Activated T-cell treated with anti-CD3 and anti-CD28 coated beads, Interleukin-2, amount 50 U/mL, for 72 hours (primary cell): ENCODE measurements around the gene EFL1. TPM values are rescaled to one million over a fixed set of nuclear protein-coding genes. Genes with fewer than 3 reads are reported as not detected.

ENCODE experiments used
- ATAC-seq, 2 donors: fragments of 150-1000 bp; cut with Tn5 transposase; replicated peaks in 1 of 2; 2 replicates each; pipeline ENCODE4 v1.10.0; 2021; ENCODE audit warnings: moderate library complexity in 2 of 2, mild to moderate bottlenecking in 1 of 2
- DNase-seq, 2 donors: peaks; one replicate each; pipeline ENCODE4 v3.0.0; 2021 to 2022; ENCODE audit warnings: mixed read lengths in 1 of 2
- H3K27ac Mint-ChIP-seq: one replicate; pipeline ENCODE4 v1.8.0; 2022; ENCODE audit warnings: mild to moderate bottlenecking, moderate library complexity, mixed read lengths
- H3K27me3 Mint-ChIP-seq: one replicate; pipeline ENCODE4 v1.8.0; 2022; ENCODE audit warnings: low read depth, mixed read lengths
- H3K36me3 Mint-ChIP-seq, 2 donors: one replicate each; pipeline ENCODE4 v1.8.0; 2022; ENCODE audit warnings: mixed read lengths in 2 of 2, mild to moderate bottlenecking in 1 of 2; ENCODE audit not compliant: insufficient read depth in 2 of 2
- H3K4me1 Mint-ChIP-seq: one replicate; pipeline ENCODE4 v1.8.0; 2022; ENCODE audit warnings: low read depth, mixed read lengths
- H3K4me3 Mint-ChIP-seq, 2 donors: one replicate each; pipeline ENCODE4 v1.8.0; 2022; ENCODE audit warnings: mild to moderate bottlenecking in 2 of 2, mixed read lengths in 2 of 2, moderate library complexity in 2 of 2
- H3K9me3 Mint-ChIP-seq, 2 donors: one replicate each; pipeline ENCODE4 v1.8.0; 2022; ENCODE audit warnings: mixed read lengths in 2 of 2
- total RNA-seq, 2 donors: library from RNA; stranded (reverse); gene quantifications; one replicate each; pipeline ENCODE4 v1.2.3, GENCODE V29; 2022

EFL1 gene
- total RNA-seq, 2 donors from 2014 or later, result 26.7 to 26.9 TPM

DNA sequence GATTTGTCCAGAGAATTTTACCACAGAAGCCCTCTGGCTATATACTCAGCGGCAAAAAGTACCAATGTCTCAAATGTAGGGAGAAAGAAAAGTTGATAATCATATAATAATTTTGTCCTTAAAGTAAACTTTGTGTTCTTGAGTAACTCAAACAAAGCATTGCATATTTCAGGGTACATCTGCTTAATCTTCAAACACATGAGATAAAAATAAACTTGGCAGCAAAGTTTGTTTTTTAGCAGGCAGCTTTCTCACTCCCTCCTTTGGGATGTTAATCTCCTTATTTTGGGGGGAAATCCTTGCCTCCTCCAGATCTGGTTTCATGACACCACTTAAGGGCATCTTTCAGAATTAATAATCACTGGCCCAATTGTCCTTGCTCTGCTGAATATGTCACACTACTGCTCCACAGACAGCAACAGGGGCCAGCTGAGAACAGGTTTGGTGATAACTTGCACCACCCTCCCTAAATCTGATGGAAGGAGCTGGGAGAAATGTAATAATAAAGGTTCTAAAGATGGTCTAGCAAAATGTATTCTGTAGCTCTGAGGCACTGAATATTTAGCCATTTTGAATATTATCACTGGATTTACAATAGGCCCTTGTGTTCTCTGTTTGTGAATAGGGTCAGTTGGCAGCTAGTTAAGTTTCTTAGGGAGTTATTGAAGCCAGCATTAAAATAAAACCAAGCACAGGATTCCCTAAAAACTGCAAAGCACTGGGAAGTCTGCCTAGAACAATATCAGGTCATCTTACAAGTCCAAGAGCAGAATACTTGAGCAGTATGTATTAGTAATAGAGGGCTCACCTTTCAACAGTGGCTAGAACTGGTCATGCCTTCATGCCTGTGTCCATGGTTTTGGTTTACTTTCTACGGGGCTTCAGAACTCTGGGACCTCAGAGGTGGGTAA, 79.2 kb downstream of the EFL1 start:
- ATAC-seq, result no peak
- H3K36me3 Mint-ChIP-seq, result no peaks in the 10 kb centered on the region
- no peaks in the 10 kb centered on the region for H3K4me1 Mint-ChIP-seq

DNA sequence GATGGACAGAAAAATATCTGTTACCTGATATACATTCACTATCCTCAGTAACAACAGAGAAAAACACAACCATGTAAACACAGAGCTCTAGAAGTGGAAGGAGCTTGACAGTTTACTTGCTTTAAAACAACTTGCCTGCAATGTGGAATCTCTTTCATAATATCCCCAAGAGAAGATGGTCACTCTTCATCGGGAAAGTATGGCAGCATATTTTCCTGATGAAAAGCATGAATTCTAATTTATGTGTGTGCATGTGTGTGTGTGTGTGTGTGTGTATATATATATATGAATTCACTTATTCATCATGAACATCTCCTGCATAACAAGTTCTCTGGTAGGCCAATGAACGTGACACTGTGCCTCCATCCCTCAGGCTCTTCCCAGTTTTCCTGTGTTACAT, 81.2 kb downstream of the EFL1 start:
- Mint-ChIP-seq H3K9me3 (no peaks in the 10 kb centered on the region), H3K4me1 (no peaks in the 10 kb centered on the region), H3K27me3 (no peaks in the 10 kb centered on the region), H3K36me3 (no peaks in the 10 kb centered on the region), H3K4me3 (no peak overlapping the region), H3K27ac (no peak overlapping the region)
- ATAC-seq (no peak), DNase-seq (no peak)

More for the DNA sequence above, 79.2 kb downstream of the EFL1 start:
- Mint-ChIP-seq H3K27me3 (no peaks in the 10 kb centered on the region), H3K4me3 (no peak overlapping the region), H3K27ac (no peak overlapping the region), H3K9me3 (no peaks in the 10 kb centered on the region)
- DNase-seq, result no peak

GRCh38 chr15:82178061-82178460, 84.5 kb downstream of the EFL1 start:
- ATAC-seq, result no peak
- Mint-ChIP-seq H3K4me1 (no peaks in the 10 kb centered on the region), H3K27me3 (no peaks in the 10 kb centered on the region), H3K36me3 (no peaks in the 10 kb centered on the region), H3K27ac (no peak overlapping the region), H3K9me3 (no peaks in the 10 kb centered on the region), H3K4me3 (no peak overlapping the region)
- no peak for DNase-seq

- Mint-ChIP-seq H3K36me3 (no peaks in the 10 kb centered on the region), H3K4me3 (no peak overlapping the region), H3K27ac (no peak overlapping the region), H3K4me1 (peaks cover 3% of the 10 kb centered on the region), H3K9me3 (no peaks in the 10 kb centered on the region), H3K27me3 (no peaks in the 10 kb centered on the region)
- ATAC-seq, result no peak
- no peak for DNase-seq
Observed at GRCh38 chr15:82177291-82178010, 85.1 kb downstream of the EFL1 start.

DNA sequence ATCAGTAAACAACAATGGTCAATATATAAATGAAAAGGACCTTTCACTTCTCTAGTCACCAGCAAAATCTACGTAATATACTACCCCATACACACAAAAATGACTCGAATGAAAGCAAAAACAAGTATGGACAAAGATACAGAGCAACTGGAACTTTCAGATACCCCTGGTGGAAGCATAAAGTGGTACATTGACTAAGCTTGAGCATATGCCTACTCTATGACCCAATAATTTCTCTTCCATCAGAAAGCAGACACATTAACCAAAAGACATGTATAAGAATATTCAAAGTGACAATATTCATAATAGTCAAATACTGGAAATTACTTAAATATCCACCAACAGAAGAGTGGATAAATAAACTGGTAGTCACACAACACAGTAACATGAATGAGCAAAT, 86.0 kb downstream of the EFL1 start:
- Mint-ChIP-seq H3K27ac (no peak overlapping the region), H3K4me3 (no peak overlapping the region), H3K27me3 (no peaks in the 10 kb centered on the region), H3K36me3 (no peaks in the 10 kb centered on the region), H3K9me3 (no peaks in the 10 kb centered on the region), H3K4me1 (peaks cover 4% of the 10 kb centered on the region)
- no peak for ATAC-seq
- DNase-seq, result no peak

DNA sequence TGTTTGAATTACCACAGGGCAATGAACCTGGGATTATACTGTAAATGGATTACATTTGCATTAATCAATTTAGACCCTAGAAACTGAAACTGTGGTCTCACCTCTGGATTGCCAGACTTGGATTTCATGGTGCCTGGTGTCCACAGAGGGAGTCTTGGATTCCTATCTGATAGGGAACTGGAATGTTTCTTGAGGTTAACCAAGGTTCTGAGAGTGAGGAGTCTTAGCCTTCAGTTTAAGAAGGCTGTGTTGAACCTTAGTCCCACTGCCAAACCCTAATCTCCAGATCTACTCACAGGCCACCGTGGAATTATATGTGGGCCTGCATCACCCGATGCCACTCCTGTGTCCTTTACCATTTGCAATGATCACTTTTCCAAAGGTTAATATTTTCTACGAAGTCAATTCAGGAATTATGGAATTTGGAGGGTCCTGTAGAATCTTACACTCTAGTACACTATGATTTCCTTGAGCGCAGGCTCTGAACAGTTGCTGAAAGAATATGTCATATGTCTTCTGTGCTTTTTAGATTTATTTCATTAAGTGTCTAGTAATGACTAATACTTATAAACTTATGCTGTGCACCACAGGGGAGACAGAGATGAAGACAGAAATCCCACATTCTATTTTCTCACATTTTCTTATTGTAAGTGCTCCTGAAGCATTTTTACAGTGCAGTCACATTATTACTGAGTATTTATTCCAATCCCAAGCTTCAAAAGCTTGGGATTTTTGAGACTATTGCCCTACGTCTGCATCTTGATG, 87.9 kb downstream of the EFL1 start:
- Mint-ChIP-seq H3K9me3 (no peaks in the 10 kb centered on the region), H3K4me1 (peaks cover 4% of the 10 kb centered on the region), H3K27me3 (no peaks in the 10 kb centered on the region), H3K36me3 (no peaks in the 10 kb centered on the region), H3K27ac (no peak overlapping the region), H3K4me3 (no peak overlapping the region)
- DNase-seq (no peak), ATAC-seq (no peak)

DNA sequence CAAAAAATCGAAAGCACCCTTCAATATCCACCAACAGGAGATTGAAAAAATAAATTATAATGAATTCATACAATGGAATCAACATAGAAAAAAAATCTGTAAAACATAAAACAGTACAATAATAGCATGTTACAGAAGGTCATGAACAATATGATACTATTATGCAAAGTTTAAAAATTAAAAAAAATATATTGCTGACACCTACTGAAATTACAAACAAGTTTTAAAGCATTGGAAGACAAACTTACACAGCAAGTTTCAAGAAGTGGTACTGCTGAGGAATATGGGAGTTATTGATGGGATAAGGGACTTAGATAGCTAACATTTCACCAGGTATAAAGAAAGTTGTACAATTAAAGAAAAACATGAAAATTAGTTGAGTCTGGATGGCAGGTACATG, 89.4 kb downstream of the EFL1 start:
- Mint-ChIP-seq H3K4me3 (no peak overlapping the region), H3K4me1 (peaks cover 4% of the 10 kb centered on the region), H3K27me3 (no peaks in the 10 kb centered on the region), H3K36me3 (no peaks in the 10 kb centered on the region), H3K9me3 (no peaks in the 10 kb centered on the region), H3K27ac (no peak overlapping the region)
- ATAC-seq, result no peak
- DNase-seq, result no peak

GRCh38 chr15:82172506-82172905, 90.0 kb downstream of the EFL1 start:
- no peaks in the 10 kb centered on the region for H3K36me3 Mint-ChIP-seq
- H3K9me3 Mint-ChIP-seq, result no peaks in the 10 kb centered on the region
- no peak overlapping the region for H3K27ac Mint-ChIP-seq
- peaks cover 4% of the 10 kb centered on the region for H3K4me1 Mint-ChIP-seq
- DNase-seq (no peak), ATAC-seq (no peak)
- no peak overlapping the region for H3K4me3 Mint-ChIP-seq
- no peaks in the 10 kb centered on the region for H3K27me3 Mint-ChIP-seq

GRCh38 chr15:82168757-82169156, 93.8 kb downstream of the EFL1 start:
- H3K27ac Mint-ChIP-seq, result no peak overlapping the region
- no peaks in the 10 kb centered on the region for H3K9me3 Mint-ChIP-seq
- peaks cover 0 to 1% of the 10 kb centered on the region in 2 donors for H3K36me3 Mint-ChIP-seq
- no peak overlapping the region for H3K4me3 Mint-ChIP-seq
- ATAC-seq (no peak), DNase-seq (no peak)
- peaks cover 12% of the 10 kb centered on the region for H3K4me1 Mint-ChIP-seq
- H3K27me3 Mint-ChIP-seq, result no peaks in the 10 kb centered on the region

GRCh38 chr15:82168296-82168695, 94.2 kb downstream of the EFL1 start:
- no peaks in the 10 kb centered on the region for H3K27me3 Mint-ChIP-seq
- ATAC-seq (no peak), DNase-seq (no peak)
- H3K4me1 Mint-ChIP-seq, result peaks cover 12% of the 10 kb centered on the region
- no peak overlapping the region for H3K4me3 Mint-ChIP-seq
- no peaks in the 10 kb centered on the region for H3K9me3 Mint-ChIP-seq
- peaks cover 0 to 1% of the 10 kb centered on the region in 2 donors for H3K36me3 Mint-ChIP-seq
- H3K27ac Mint-ChIP-seq, result no peak overlapping the region

DNA sequence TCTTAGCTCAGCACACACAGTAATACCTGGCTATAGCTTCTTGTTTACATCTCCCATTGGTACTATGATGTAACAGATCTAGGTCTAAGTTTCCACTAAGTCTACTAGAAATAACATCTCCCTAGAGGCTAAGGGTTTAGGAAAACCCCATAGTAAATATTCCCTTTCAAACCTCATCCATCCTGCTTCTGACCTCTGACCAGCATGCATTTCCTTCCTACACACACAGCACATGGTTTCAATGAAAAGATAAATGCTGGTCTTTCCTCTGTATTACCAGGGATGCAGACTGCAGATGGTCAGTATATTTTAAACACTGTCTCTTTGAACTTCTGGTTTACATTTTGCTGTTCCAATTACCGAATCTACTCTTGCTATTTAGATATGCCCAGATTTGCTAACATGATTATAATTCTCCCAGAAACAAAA, 96.6 kb downstream of the EFL1 start:
- Mint-ChIP-seq H3K27me3 (no peaks in the 10 kb centered on the region), H3K9me3 (no peaks in the 10 kb centered on the region), H3K27ac (peak overlapping the region; percentile 81), H3K4me3 (no peak overlapping the region), H3K36me3 (peaks cover 1 to 2% of the 10 kb centered on the region in 2 donors), H3K4me1 (peaks cover 8% of the 10 kb centered on the region)
- ATAC-seq, result no peak
- DNase-seq, result no peak

GRCh38 chr15:82159922-82160321, 102.6 kb downstream of the EFL1 start:
- H3K27ac Mint-ChIP-seq, result no peak overlapping the region
- ATAC-seq, result no peak
- H3K4me3 Mint-ChIP-seq, result no peak overlapping the region
- H3K36me3 Mint-ChIP-seq, result peaks cover under 1 to 2% of the 10 kb centered on the region in 2 donors
- no peaks in the 10 kb centered on the region for H3K4me1 Mint-ChIP-seq
- DNase-seq, result no peak
- no peaks in the 10 kb centered on the region for H3K9me3 Mint-ChIP-seq
- no peaks in the 10 kb centered on the region for H3K27me3 Mint-ChIP-seq

DNA sequence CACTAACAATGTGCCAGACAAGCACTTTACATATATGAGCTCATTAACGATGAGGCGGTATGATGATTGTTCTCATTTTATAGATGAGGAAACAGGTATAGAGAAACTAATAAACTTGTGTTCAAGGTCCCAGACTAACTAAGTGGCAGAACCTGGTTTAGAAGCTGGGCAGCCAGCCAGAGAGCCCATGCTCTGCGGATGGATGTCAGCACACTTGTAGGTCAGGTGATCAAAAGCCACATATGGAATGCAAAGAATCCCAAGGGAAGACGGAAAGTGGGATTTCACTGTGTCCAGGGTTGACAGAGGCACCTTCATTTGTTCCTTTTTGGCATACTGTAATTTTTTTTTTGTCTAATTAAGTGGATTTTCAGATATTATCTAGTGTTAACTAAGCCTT, 103.7 kb downstream of the EFL1 start:
- ATAC-seq (no peak), DNase-seq (no peak)
- H3K9me3 Mint-ChIP-seq, result no peaks in the 10 kb centered on the region
- no peak overlapping the region for H3K4me3 Mint-ChIP-seq
- H3K27me3 Mint-ChIP-seq, result no peaks in the 10 kb centered on the region
- H3K36me3 Mint-ChIP-seq, result peaks cover 0 to 2% of the 10 kb centered on the region in 2 donors
- no peak overlapping the region for H3K27ac Mint-ChIP-seq
- no peaks in the 10 kb centered on the region for H3K4me1 Mint-ChIP-seq
